HUES48 (cell line): ENCODE results near the gene ZNF322.
A peak's percentile ranks its signal among the peaks of the same experiment; 100 is the strongest.

ENCODE experiments used
- H3K27ac ChIP-seq: one replicate; pipeline ENCODE4 v1.7.0; 2013; ENCODE audit warnings: low read depth, low read length, inconsistent platforms
- H3K27me3 ChIP-seq: 2 replicates; pipeline ENCODE4 v1.6.1; 2013; ENCODE audit warnings: mild to moderate bottlenecking, low read length; ENCODE audit not compliant: control insufficient read depth, insufficient read depth
- H3K36me3 ChIP-seq: 2 replicates; pipeline ENCODE4 v1.6.1; 2013; ENCODE audit warnings: low read length; ENCODE audit not compliant: control insufficient read depth, insufficient read depth
- H3K4me1 ChIP-seq: 2 replicates; pipeline ENCODE4 v1.6.1; 2013; ENCODE audit warnings: mild to moderate bottlenecking, low read length; ENCODE audit not compliant: control insufficient read depth, insufficient read depth
- H3K4me3 ChIP-seq: 2 replicates; pipeline ENCODE4 v1.5.1; 2013; ENCODE audit warnings: mild to moderate bottlenecking, low read depth, low read length
- H3K9ac ChIP-seq: 2 replicates; pipeline ENCODE4 v1.6.1; 2013; ENCODE audit warnings: mild to moderate bottlenecking, low read depth, low read length, moderate library complexity
- H3K9me3 ChIP-seq: 2 replicates; pipeline ENCODE4 v1.6.1; 2013; ENCODE audit warnings: low read length; ENCODE audit not compliant: control insufficient read depth, insufficient read depth

ZNF322 gene

DNA sequence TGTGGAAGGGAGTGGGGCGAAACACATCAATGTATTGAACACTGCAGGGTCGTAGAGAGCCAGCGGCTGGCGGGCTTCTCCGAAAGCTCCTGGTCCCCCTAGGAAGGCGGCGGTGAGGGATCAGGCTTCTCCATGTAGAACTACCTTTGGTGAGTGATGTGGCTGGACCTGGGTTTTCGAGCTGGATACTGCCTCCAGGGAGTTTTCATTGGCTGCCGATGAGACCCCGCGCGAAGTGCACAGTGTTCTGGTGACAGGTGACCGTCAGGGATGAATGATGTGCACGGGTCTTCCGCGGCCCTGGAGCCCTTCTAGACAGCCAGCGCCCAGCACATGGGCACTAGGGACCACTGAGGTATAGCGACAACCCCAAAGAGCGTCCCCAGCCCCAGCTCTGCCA, 46.3 kb downstream of the ZNF322 start:
- H3K4me1 ChIP-seq = peaks cover 7% of the 10 kb centered on the region
- H3K36me3 ChIP-seq = no peaks in the 10 kb centered on the region
- H3K27ac ChIP-seq = no peak overlapping the region
- peak overlapping the region; percentile 92 for H3K4me3 ChIP-seq
- no peak overlapping the region for H3K9ac ChIP-seq
- peaks cover 51% of the 10 kb centered on the region for H3K27me3 ChIP-seq
- H3K9me3 ChIP-seq = no peaks in the 10 kb centered on the region

DNA sequence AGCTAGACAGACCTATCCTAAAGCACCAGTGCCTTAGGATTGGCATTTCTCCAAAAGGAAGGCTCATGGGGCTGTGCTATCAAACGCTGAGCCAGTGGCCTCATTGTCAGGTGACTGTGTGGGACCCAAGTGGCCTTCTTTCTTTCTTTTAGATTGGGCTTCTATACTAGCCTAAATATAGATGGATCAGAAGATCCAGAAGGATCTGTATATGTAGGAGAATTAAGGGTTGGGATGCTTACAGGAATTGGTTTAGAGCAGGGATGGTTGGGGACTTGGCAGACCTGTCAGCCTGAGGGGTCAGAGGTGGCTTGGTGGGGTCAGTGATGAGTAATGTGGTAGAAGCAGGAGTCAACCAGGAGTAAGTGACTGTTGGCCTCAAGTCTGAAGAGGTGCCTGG, 47.9 kb downstream of the ZNF322 start:
- H3K36me3 ChIP-seq = no peaks in the 10 kb centered on the region
- H3K4me1 ChIP-seq = peaks cover 7% of the 10 kb centered on the region
- H3K9ac ChIP-seq = no peak overlapping the region
- no peaks in the 10 kb centered on the region for H3K9me3 ChIP-seq
- H3K27me3 ChIP-seq = peaks cover 51% of the 10 kb centered on the region
- H3K27ac ChIP-seq = no peak overlapping the region
- no peak overlapping the region for H3K4me3 ChIP-seq

DNA sequence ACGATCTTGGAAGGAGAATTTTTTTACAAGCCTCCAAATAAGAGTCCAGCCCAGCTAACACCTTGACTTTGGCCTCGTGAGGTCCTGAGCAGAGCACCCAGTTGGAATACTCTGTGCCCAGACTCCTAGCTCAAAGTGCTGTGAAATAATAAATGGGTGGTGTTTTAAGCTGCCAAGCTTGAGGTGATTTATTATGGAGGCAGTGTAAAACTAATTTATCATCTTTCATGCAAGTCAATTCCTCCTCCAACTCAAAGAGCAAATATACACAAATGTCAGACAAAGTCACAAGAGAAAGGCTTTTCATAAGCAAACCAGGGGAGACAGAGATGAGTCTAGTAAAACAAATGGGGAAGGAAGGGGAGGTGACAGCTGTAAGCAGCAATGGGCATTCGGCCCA, 50.1 kb downstream of the ZNF322 start:
- no peak overlapping the region for H3K4me3 ChIP-seq
- peaks cover 37% of the 10 kb centered on the region for H3K27me3 ChIP-seq
- no peaks in the 10 kb centered on the region for H3K36me3 ChIP-seq
- H3K9ac ChIP-seq = no peak overlapping the region
- no peaks in the 10 kb centered on the region for H3K4me1 ChIP-seq
- no peak overlapping the region for H3K27ac ChIP-seq
- no peaks in the 10 kb centered on the region for H3K9me3 ChIP-seq

DNA sequence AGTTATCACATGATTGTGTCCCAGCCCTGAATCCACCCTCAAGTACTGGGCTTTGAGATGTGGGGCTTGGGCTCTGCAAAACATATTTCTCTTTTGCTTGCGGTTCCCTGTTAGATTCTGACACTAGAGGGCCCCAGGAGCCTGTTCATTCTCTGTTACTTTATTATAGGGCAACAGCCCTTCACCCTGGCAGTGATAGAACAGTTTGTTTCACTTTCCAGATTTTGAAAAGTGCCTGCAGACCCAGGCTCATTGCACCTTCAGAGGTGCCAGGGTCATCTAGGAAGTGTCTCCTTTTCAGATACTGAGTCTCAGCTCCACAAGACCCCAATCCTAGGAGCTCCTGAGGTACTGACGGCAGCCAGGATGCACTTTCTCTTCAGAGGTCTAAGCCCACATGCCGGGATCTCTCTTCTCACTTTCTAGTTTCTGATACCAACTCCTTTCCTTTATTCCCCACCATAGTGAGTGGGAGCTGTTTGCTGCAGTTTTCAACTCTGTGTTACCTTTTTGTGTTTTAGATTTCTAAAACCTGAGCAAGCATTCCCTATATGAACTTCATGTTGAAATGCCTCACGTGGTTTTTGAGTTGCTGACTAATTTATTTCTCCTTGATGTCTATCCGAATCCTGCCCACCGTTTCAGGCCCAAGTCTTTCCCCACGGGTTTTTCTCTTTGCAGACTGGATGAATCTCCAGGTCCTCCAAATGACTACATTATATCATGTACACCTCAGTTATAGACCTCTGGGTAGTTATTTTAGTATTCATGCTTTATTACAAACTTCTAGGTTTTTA, 51.9 kb downstream of the ZNF322 start:
- Histone ChIP-seq H3K9ac (no peak overlapping the region), H3K4me3 (peak overlapping the region; percentile 38; the same call in 1 of the 2 replicates), H3K9me3 (no peaks in the 10 kb centered on the region), H3K36me3 (no peaks in the 10 kb centered on the region), H3K27me3 (peaks cover 19% of the 10 kb centered on the region), H3K27ac (no peak overlapping the region), H3K4me1 (no peaks in the 10 kb centered on the region)

DNA sequence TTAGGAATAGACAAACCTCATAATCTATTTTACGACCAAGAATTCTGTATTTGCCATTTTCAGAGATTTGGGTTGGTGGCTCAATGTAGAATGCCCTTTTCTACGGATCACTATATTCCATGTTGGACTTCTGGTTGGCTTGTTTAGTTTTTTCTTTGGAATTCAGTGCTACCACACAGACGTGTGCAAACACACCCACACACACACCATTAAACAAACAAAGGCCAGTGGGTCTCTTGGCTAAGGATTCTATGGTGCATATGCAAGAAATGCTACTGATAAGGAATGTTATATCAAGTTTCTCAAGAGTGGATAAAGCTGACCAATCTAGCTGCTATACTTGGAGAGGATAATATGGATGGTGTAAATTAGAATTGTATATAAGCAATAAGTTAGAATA, 54.7 kb downstream of the ZNF322 start:
- no peak overlapping the region for H3K9ac ChIP-seq
- H3K4me1 ChIP-seq = no peaks in the 10 kb centered on the region
- H3K9me3 ChIP-seq = no peaks in the 10 kb centered on the region
- no peak overlapping the region for H3K4me3 ChIP-seq
- peaks cover 5% of the 10 kb centered on the region for H3K36me3 ChIP-seq
- no peaks in the 10 kb centered on the region for H3K27me3 ChIP-seq
- H3K27ac ChIP-seq = no peak overlapping the region

DNA sequence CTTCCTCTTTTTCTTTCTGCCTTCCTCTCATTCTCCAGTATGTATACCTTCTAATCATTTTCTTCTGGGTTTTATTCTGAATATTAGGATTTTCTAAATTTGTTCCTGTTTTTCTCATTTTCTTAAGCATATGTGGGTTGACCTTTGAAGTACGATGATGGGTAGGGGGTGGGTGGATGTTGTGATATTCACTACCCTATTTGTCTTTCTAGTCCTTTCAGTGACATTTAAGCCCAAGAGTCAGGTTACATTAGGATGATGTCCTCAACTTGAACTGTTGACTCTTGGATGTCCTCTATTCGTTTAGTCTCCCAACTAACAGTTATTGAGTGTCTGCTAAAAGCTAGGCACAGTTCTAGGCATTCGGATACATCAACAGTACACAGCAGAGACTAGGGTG, 55.5 kb downstream of the ZNF322 start:
- Histone ChIP-seq H3K27ac (no peak overlapping the region), H3K9me3 (no peaks in the 10 kb centered on the region), H3K4me1 (no peaks in the 10 kb centered on the region), H3K27me3 (no peaks in the 10 kb centered on the region), H3K4me3 (no peak overlapping the region), H3K36me3 (peaks cover 11% of the 10 kb centered on the region), H3K9ac (no peak overlapping the region)

DNA sequence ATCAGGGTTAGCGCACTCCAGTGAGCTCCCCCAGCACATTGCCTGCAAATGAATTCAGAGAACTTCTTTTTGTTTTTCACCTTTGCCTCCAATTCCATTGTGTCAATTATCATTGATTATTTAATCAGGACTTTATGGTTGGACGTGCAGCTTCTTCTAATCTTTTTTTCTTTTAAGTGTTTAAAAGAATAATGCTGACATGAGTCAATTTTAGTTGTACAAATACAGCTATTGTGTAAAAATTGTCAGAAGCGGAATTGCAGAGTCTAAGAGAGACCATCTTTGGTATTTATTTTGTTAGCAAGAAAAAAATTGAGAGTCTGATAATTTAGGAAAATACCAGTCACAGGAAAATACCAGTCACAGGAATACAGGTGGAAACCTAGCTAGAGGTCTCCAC, 57.3 kb downstream of the ZNF322 start:
- H3K27ac ChIP-seq = no peak overlapping the region
- no peak overlapping the region for H3K9ac ChIP-seq
- no peaks in the 10 kb centered on the region for H3K9me3 ChIP-seq
- H3K4me3 ChIP-seq = no peak overlapping the region
- no peaks in the 10 kb centered on the region for H3K27me3 ChIP-seq
- no peaks in the 10 kb centered on the region for H3K4me1 ChIP-seq
- peaks cover 21% of the 10 kb centered on the region for H3K36me3 ChIP-seq

DNA sequence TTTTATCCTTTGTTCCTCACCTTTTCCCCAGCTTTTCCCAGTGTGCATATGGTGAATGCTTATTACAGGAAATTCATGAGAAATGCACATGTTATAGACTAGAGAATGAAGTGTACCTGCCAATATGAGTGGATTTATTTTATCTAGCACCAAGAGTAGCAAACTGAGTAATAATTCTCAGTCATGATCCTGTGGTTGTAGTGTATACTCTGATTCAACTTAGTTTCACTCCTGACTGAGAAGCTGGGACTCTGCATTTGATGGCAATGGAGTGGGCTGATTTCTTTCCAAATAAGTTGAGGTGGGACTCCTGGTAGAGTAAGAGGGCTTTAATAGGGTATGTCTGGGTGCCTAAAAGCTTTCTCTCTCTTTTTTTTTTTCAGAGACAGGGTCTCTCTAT, 58.8 kb downstream of the ZNF322 start:
- no peak overlapping the region for H3K4me3 ChIP-seq
- no peak overlapping the region for H3K9ac ChIP-seq
- no peaks in the 10 kb centered on the region for H3K9me3 ChIP-seq
- no peaks in the 10 kb centered on the region for H3K4me1 ChIP-seq
- H3K27me3 ChIP-seq = no peaks in the 10 kb centered on the region
- H3K27ac ChIP-seq = no peak overlapping the region
- peaks cover 21% of the 10 kb centered on the region for H3K36me3 ChIP-seq

DNA sequence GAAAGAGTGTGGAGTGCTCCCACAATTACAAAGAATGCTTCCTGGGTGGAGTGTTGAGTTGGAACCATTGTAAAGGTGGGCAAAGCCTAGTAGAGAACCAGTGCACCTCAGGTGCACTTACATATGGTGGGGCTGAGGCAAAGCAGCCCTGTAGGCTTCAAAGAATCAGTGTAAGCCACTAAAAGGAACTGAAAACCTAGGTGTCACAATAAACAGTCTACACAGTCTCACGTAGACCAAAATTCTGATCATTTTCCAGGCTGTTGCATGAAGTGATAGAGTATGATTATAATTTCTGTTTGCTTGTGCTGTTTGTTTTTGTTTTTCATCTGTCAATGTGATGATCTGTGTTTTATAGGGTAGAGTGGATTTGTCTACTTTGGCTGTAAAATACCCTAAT, 60.0 kb downstream of the ZNF322 start:
- Histone ChIP-seq H3K36me3 (peaks cover 21% of the 10 kb centered on the region), H3K27ac (no peak overlapping the region), H3K4me1 (peaks cover 4% of the 10 kb centered on the region; the same call in 1 of the 2 replicates), H3K4me3 (no peak overlapping the region), H3K9me3 (no peaks in the 10 kb centered on the region), H3K27me3 (no peaks in the 10 kb centered on the region), H3K9ac (no peak overlapping the region)

DNA sequence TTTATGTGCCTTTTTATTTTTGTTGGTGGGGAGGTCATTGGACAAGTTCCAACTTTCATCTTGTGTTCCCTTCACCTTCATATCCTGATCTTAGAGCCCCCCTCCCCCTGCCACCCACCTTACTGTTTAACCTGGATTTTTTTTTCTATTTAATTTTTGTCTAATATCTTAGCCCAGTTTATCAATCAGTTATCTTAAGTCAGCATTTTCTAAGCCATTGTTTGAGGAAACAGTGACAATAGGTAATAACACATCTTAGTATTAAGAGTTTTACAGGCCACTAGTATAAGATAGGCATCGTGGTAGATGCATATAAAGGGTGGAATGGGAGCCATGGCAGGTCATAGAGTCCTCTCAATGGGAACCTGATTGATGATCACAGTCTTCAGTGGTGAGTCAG, 60.4 kb downstream of the ZNF322 start:
- Histone ChIP-seq H3K9me3 (no peaks in the 10 kb centered on the region), H3K9ac (no peak overlapping the region), H3K27ac (no peak overlapping the region)

DNA sequence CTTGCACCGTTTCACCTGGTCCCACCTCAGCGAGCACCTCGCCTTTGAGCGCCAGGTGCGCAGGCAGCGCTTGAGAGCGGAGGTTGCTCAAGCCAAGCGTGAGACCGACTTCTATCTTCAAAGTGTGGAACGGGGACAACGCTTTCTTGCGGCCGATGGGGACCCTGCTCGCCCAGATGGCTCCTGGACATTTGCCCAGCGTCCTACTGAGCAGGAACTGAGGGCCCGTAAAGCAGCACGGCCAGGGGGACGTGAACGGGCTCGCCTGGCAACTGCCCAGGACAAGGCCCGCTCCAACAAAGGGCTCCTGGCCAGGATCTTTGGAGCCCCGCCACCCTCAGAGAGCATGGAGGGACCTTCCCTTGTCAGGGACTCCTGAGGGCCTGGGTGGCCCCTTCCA, 61.3 kb downstream of the ZNF322 start:
- peaks cover 21% of the 10 kb centered on the region for H3K36me3 ChIP-seq
- no peak overlapping the region for H3K27ac ChIP-seq
- no peaks in the 10 kb centered on the region for H3K27me3 ChIP-seq
- H3K4me3 ChIP-seq = no peak overlapping the region; the same call in 1 of the 2 replicates
- H3K9me3 ChIP-seq = no peaks in the 10 kb centered on the region
- H3K9ac ChIP-seq = no peak overlapping the region
- H3K4me1 ChIP-seq = peaks cover 4% of the 10 kb centered on the region; the same call in 1 of the 2 replicates

More for the DNA sequence above, 60.4 kb downstream of the ZNF322 start:
- no peaks in the 10 kb centered on the region for H3K27me3 ChIP-seq
- peaks cover 4% of the 10 kb centered on the region; the same call in 1 of the 2 replicates for H3K4me1 ChIP-seq
- H3K36me3 ChIP-seq = peaks cover 21% of the 10 kb centered on the region
- no peak overlapping the region for H3K4me3 ChIP-seq
